HG02973 (cell line): ENCODE results near the gene GRAMD1A.

Experiments used
- ATAC-seq: cut with Tn5 transposase; IDR thresholded peaks from one replicate; pipeline ENCODE4 v1.9.1; 2021; ENCODE audit warnings: moderate library complexity; ENCODE audit not compliant: unreplicated experiment

The GRAMD1A gene

DNA sequence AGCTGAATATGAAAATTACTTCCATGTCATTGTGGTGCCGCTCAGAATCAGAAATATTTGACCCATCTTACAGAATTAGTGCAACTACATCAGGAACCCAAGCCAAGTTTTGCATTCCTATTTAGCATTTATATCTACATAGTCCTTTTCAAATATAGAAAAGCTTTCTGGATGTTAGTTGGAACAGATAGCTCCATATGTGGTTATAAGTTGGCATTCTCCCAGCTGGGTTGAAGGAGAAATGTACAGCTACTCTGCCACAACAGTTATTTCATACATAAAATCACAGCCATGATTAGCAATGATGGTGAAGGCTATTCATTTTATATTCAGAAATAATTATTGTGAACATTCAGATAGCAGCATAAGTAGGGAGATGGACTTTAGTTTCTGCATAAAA, 69.6 kb downstream of the GRAMD1A start:
- ATAC-seq: no peak

- ATAC-seq: no peak
Observed at GRCh38 chr19:35070471-35070870, 70.3 kb downstream of the GRAMD1A start.

DNA sequence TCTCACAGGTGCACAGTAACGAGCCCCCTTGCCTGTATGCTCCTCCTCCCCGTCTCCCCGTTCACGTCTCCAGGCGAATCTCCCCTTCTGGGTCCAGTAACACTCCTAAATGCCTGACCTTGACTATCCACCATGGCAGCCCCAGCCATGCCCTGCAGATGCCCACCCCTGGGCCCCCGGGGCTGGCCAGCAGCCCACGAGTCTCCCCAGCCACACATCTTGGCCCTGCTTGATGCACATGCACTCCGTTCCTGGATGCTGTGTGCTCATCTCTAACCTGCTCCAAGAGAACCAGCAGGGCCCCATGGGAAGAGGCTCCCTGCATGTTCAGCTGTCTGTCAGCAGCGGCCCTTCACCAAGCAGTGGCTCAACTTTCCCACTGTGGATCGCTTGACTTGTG, 73.4 kb downstream of the GRAMD1A start:
- no peak for ATAC-seq

- no peak for ATAC-seq
Observed at GRCh38 chr19:35073941-35074340, 73.8 kb downstream of the GRAMD1A start.

- ATAC-seq: no peak
Observed at GRCh38 chr19:35074426-35075201, 74.5 kb downstream of the GRAMD1A start.

DNA sequence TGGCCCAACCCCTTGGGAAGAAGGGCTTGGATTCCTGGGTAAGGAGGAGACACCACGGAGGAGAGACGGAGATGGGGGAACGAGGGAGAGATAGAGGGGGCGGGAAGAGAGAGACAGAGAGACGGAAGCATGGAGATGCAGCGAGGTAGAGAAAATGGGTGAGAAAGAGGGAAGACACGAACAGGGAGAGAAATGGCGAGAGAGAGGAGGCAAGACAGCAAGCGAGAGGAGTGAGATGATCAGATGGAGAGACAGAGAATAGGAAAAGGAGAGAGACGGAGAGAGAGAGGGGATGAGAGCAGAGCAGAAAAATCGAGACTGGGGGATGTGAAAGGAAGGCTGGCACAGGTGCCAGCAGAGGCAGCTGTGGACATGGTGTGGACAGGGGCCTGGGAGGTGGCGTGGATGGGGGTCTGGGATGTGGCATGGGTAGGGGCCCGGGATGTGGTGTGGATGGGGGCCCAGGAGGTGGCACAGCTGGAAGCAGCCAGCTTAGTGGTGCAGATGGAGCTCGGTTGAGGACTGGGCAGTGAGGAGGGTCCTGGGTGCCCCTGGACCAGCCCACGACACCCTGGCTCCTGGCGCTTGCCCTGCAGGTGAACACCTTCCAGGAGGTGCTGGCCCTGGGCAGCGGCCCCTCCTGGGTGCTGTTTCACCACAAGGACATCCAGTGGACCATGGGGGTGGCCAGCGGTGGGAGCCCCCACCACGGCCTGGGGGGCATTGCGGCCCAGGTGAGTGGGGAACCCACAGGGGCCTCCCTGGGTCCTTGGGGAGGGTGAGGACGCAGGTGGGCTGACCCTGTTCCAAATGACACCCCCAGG, 75.3 kb downstream of the GRAMD1A start:
- ATAC-seq: no peak

GRCh38 chr19:35076026-35076370, 75.9 kb downstream of the GRAMD1A start:
- ATAC-seq: no peak
